ENCODE results near the gene FOXN3. TPM values are rescaled to one million over a fixed set of nuclear protein-coding genes. Genes with fewer than 3 reads are reported as not detected.

FOXN3 gene
- total RNA-seq, 1 experiment from 2014 or later: 45.8 TPM

GRCh38 chr14:89371585-89372511 is 45.2 kb downstream of the FOXN3 start:
- H3K9me3 ChIP-seq (replicated peaks): no peaks in the 10 kb centered on the region
- no peak overlapping the region for H3K4me3 ChIP-seq
- no peaks in the 10 kb centered on the region; the same call in 1 of the 2 replicates for H3K36me3 ChIP-seq
- no peak for DNase-seq
- no peak overlapping the region for H3K27ac ChIP-seq
- no peaks in the 10 kb centered on the region for H3K27me3 ChIP-seq
- no peaks in the 10 kb centered on the region for H3K4me1 ChIP-seq

- DNase-seq: no peak
- Histone ChIP-seq H3K36me3 (no peaks in the 10 kb centered on the region; the same call in 1 of the 2 replicates), H3K9me3 (replicated peaks) (no peaks in the 10 kb centered on the region), H3K4me3 (no peak overlapping the region), H3K4me1 (no peaks in the 10 kb centered on the region), H3K27ac (no peak overlapping the region), H3K27me3 (no peaks in the 10 kb centered on the region)
These were observed 46.3 kb downstream of the FOXN3 start for GRCh38 chr14:89370781-89371180.

GRCh38 chr14:89370381-89370780 is 46.7 kb downstream of the FOXN3 start:
- no peaks in the 10 kb centered on the region; the same call in 1 of the 2 replicates for H3K36me3 ChIP-seq
- no peak overlapping the region for H3K4me3 ChIP-seq
- H3K9me3 ChIP-seq (replicated peaks): no peaks in the 10 kb centered on the region
- H3K4me1 ChIP-seq: no peaks in the 10 kb centered on the region
- no peaks in the 10 kb centered on the region for H3K27me3 ChIP-seq
- H3K27ac ChIP-seq: no peak overlapping the region
- no peak for DNase-seq

- H3K27me3 ChIP-seq: no peaks in the 10 kb centered on the region
- H3K4me3 ChIP-seq: no peak overlapping the region
- no peaks in the 10 kb centered on the region for H3K36me3 ChIP-seq
- no peak overlapping the region for H3K27ac ChIP-seq
- DNase-seq: no peak
- no peaks in the 10 kb centered on the region for H3K4me1 ChIP-seq
- no peaks in the 10 kb centered on the region for H3K9me3 ChIP-seq (replicated peaks)
These were observed 47.4 kb downstream of the FOXN3 start for GRCh38 chr14:89369656-89370055.

- no peaks in the 10 kb centered on the region for H3K36me3 ChIP-seq
- H3K9me3 ChIP-seq (replicated peaks): no peaks in the 10 kb centered on the region
- no peak overlapping the region for H3K27ac ChIP-seq
- H3K27me3 ChIP-seq: no peaks in the 10 kb centered on the region
- no peaks in the 10 kb centered on the region for H3K4me1 ChIP-seq
- no peak for DNase-seq
- no peak overlapping the region for H3K4me3 ChIP-seq
These were observed 48.2 kb downstream of the FOXN3 start for GRCh38 chr14:89368490-89369477.

- H3K27ac ChIP-seq: no peak overlapping the region
- no peak overlapping the region for H3K4me3 ChIP-seq
- H3K9me3 ChIP-seq (replicated peaks): no peaks in the 10 kb centered on the region
- no peaks in the 10 kb centered on the region for H3K27me3 ChIP-seq
- DNase-seq: no peak
- peaks cover 2% of the 10 kb centered on the region; the same call in 1 of the 2 replicates for H3K36me3 ChIP-seq
- no peaks in the 10 kb centered on the region for H3K4me1 ChIP-seq
These were observed 49.3 kb downstream of the FOXN3 start for GRCh38 chr14:89367779-89368120.

- no peak for DNase-seq
- Histone ChIP-seq H3K4me1 (no peaks in the 10 kb centered on the region), H3K9me3 (replicated peaks) (no peaks in the 10 kb centered on the region), H3K27ac (no peak overlapping the region), H3K27me3 (no peaks in the 10 kb centered on the region), H3K4me3 (no peak overlapping the region), H3K36me3 (peaks cover 2% of the 10 kb centered on the region; the same call in 1 of the 2 replicates)
These were observed 49.9 kb downstream of the FOXN3 start for GRCh38 chr14:89366864-89367778.

- Histone ChIP-seq H3K9me3 (replicated peaks) (no peaks in the 10 kb centered on the region), H3K27ac (no peak overlapping the region), H3K36me3 (peaks cover 2% of the 10 kb centered on the region; the same call in 1 of the 2 replicates), H3K4me1 (no peaks in the 10 kb centered on the region), H3K27me3 (no peaks in the 10 kb centered on the region), H3K4me3 (no peak overlapping the region)
- no peak for DNase-seq
These were observed 51.8 kb downstream of the FOXN3 start for GRCh38 chr14:89365061-89365801.

- Histone ChIP-seq H3K36me3 (peaks cover 2% of the 10 kb centered on the region; the same call in 1 of the 2 replicates), H3K4me1 (no peaks in the 10 kb centered on the region), H3K9me3 (replicated peaks) (no peaks in the 10 kb centered on the region), H3K4me3 (no peak overlapping the region), H3K27ac (no peak overlapping the region), H3K27me3 (no peaks in the 10 kb centered on the region)
- DNase-seq: no peak
These were observed 52.7 kb downstream of the FOXN3 start for GRCh38 chr14:89364316-89364715.

GRCh38 chr14:89360277-89360676 is 56.8 kb downstream of the FOXN3 start:
- Histone ChIP-seq H3K4me3 (no peak overlapping the region), H3K36me3 (peaks cover 2% of the 10 kb centered on the region; the same call in 1 of the 2 replicates), H3K27ac (no peak overlapping the region), H3K27me3 (no peaks in the 10 kb centered on the region), H3K4me1 (no peaks in the 10 kb centered on the region), H3K9me3 (replicated peaks) (no peaks in the 10 kb centered on the region)
- DNase-seq: no peak

GRCh38 chr14:89359477-89360222 is 57.4 kb downstream of the FOXN3 start:
- no peak for DNase-seq
- peaks cover 2% of the 10 kb centered on the region; the same call in 1 of the 2 replicates for H3K36me3 ChIP-seq
- H3K27me3 ChIP-seq: no peaks in the 10 kb centered on the region
- no peak overlapping the region for H3K27ac ChIP-seq
- H3K4me1 ChIP-seq: no peaks in the 10 kb centered on the region
- no peak overlapping the region for H3K4me3 ChIP-seq
- no peaks in the 10 kb centered on the region for H3K9me3 ChIP-seq (replicated peaks)

GRCh38 chr14:89357655-89358297 is 59.3 kb downstream of the FOXN3 start:
- no peaks in the 10 kb centered on the region for H3K27me3 ChIP-seq
- no peak for DNase-seq
- H3K27ac ChIP-seq: no peak overlapping the region
- H3K4me3 ChIP-seq: no peak overlapping the region
- no peaks in the 10 kb centered on the region for H3K9me3 ChIP-seq (replicated peaks)
- H3K4me1 ChIP-seq: no peaks in the 10 kb centered on the region
- no peaks in the 10 kb centered on the region; the same call in 1 of the 2 replicates for H3K36me3 ChIP-seq

Measured in SJCRH30 (cell line).